ENCODE measurements around the gene TOP3B. TPM values are rescaled to one million over a fixed set of nuclear protein-coding genes. Genes with fewer than 3 reads are reported as not detected.

Gene TOP3B
- polyA plus RNA-seq, 3 donors, result 9.0 to 31.9 (median 9.5) TPM

GRCh38 chr22:21972806-21973205 lies 9.8 kb downstream of the TOP3B start:
- no peaks in the 10 kb centered on the region for H3K27me3 ChIP-seq (ENCODE audit: control insufficient read depth in 2 of 2, insufficient read depth in 2 of 2, low read length in 2 of 2)
- 91% methylated on average over 6 of the region's 6 CpGs for WGBS (ENCODE audit: insufficient coverage)
- H2AFZ ChIP-seq (ENCODE audit: insufficient read depth, low read depth, low read length, poor library complexity, severe bottlenecking), result no peak overlapping the region
- intact Hi-C loops (cut with micrococcal nuclease), result no loop called here
- no peak overlapping the region for H3K9ac ChIP-seq (ENCODE audit: insufficient read depth, low read length, poor library complexity, severe bottlenecking)
- H3K4me2 ChIP-seq (replicated peaks; ENCODE audit: extremely low read depth, low read length, poor library complexity, severe bottlenecking), result no peak overlapping the region
- Mint-ChIP-seq H3K9me3 (no peaks in the 10 kb centered on the region), H3K27ac (peak overlapping the region in 1 of 7 donors; percentile 62), H3K36me3 (peaks cover 63 to 79% of the 10 kb centered on the region in 2 donors), H3K27me3 (ENCODE audit: low read depth in 3 of 3) (no peaks in the 10 kb centered on the region), H3K4me1 (no peaks in the 10 kb centered on the region), H3K4me3 (no peak overlapping the region)
- H3K9me3 ChIP-seq (replicated peaks in 1 of 2; ENCODE audit: control insufficient read depth in 1 of 2, insufficient read depth in 1 of 2, low read length in 2 of 2), result no peaks in the 10 kb centered on the region
- peaks cover 70 to 86% of the 10 kb centered on the region in 2 donors for H3K36me3 ChIP-seq (replicated peaks in 1 of 2; ENCODE audit: control insufficient read depth in 1 of 2, insufficient read depth in 2 of 2, low read length in 2 of 2)
- H3K4me3 ChIP-seq (replicated peaks in 1 of 3; ENCODE audit: low read depth in 2 of 3, low read length in 3 of 3), result no peak overlapping the region
- H4K20me1 ChIP-seq (ENCODE audit: insufficient read depth, low read length), result peaks cover 35% of the 10 kb centered on the region
- H3K4me1 ChIP-seq (ENCODE audit: control insufficient read depth in 1 of 2, insufficient read depth in 2 of 2, low read length in 2 of 2), result no peaks in the 10 kb centered on the region
- no peak for DNase-seq
- no peak overlapping the region for H3K27ac ChIP-seq (ENCODE audit: low read depth in 1 of 2, low read length in 2 of 2)
- no peak for TF ChIP-seq CTCF (IDR thresholded peaks at IDR 0.05)
- peaks cover 19% of the 10 kb centered on the region for H3K79me2 ChIP-seq (ENCODE audit: insufficient read depth, low read length)

DNA sequence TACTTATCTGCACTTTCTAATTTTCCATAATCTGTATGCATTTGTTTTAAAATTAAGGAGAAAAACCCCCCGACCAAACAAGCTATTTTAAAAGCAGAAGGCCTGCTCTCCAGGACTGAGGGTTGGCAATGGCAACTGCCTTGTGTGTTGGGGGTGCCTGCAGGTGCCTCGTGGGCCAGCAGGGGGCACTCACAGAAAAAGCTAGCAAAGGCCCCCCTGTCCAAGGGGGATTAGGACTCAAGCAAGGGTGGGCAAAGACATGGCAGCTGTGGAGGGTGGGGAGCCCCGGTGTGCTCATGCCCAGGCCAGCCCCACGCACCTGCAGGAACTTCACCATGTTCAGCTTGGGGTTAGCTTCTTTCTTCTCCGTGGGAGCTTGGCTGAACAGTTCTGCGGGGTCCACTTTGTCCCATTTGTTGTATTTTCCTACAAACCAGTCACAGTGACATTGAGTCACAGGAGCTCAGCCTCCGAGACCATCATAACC lies 10.3 kb downstream of the TOP3B start:
- H3K27me3 ChIP-seq (ENCODE audit: control insufficient read depth in 2 of 2, insufficient read depth in 2 of 2, low read length in 2 of 2), result no peaks in the 10 kb centered on the region
- no peak overlapping the region for H2AFZ ChIP-seq (ENCODE audit: insufficient read depth, low read depth, low read length, poor library complexity, severe bottlenecking)
- peaks cover 75 to 91% of the 10 kb centered on the region in 2 donors for H3K36me3 ChIP-seq (replicated peaks in 1 of 2; ENCODE audit: control insufficient read depth in 1 of 2, insufficient read depth in 2 of 2, low read length in 2 of 2)
- Mint-ChIP-seq H3K27me3 (ENCODE audit: low read depth in 3 of 3) (no peaks in the 10 kb centered on the region), H3K27ac (no peak overlapping the region), H3K36me3 (peaks cover 67 to 84% of the 10 kb centered on the region in 2 donors), H3K4me1 (no peaks in the 10 kb centered on the region), H3K4me3 (no peak overlapping the region), H3K9me3 (no peaks in the 10 kb centered on the region)
- H3K9ac ChIP-seq (ENCODE audit: insufficient read depth, low read length, poor library complexity, severe bottlenecking), result no peak overlapping the region
- H3K4me3 ChIP-seq (replicated peaks in 1 of 3; ENCODE audit: low read depth in 2 of 3, low read length in 3 of 3), result no peak overlapping the region
- no peak overlapping the region for H3K4me2 ChIP-seq (replicated peaks; ENCODE audit: extremely low read depth, low read length, poor library complexity, severe bottlenecking)
- no peak overlapping the region for H3K27ac ChIP-seq (ENCODE audit: low read depth in 1 of 2, low read length in 2 of 2)
- peaks cover 16% of the 10 kb centered on the region for H3K79me2 ChIP-seq (ENCODE audit: insufficient read depth, low read length)
- WGBS (ENCODE audit: insufficient coverage), result 72% methylated on average over 4 of the region's 7 CpGs
- intact Hi-C loops (cut with micrococcal nuclease), result no loop called here
- DNase-seq, result peak in 2 of 3 donors; percentile 26 to 39
- no peaks in the 10 kb centered on the region for H3K4me1 ChIP-seq (ENCODE audit: control insufficient read depth in 1 of 2, insufficient read depth in 2 of 2, low read length in 2 of 2)
- peaks cover 33% of the 10 kb centered on the region for H4K20me1 ChIP-seq (ENCODE audit: insufficient read depth, low read length)
- peak; percentile 96 for TF ChIP-seq CTCF (IDR thresholded peaks at IDR 0.05)
- no peaks in the 10 kb centered on the region for H3K9me3 ChIP-seq (replicated peaks in 1 of 2; ENCODE audit: control insufficient read depth in 1 of 2, insufficient read depth in 1 of 2, low read length in 2 of 2)
